DMS53 treated with DMSO at 0.1 percent for 48 hours (cell line): ENCODE measurements around the gene GLT1D1.

Experiments
- DNase-seq: peaks from one replicate; lab custom pipeline; 2025; ENCODE audit not compliant: unreplicated experiment; lab: John Stamatoyannopoulos, UW

GLT1D1 gene

GRCh38 chr12:128992550-128992949, 139.3 kb downstream of the GLT1D1 start:
- no peak for DNase-seq

GRCh38 chr12:128994856-128995255, 141.6 kb downstream of the GLT1D1 start:
- DNase-seq = no peak

- DNase-seq = no peak
Observed at GRCh38 chr12:128995619-128996018, 142.3 kb downstream of the GLT1D1 start.

GRCh38 chr12:129001826-129002225, 148.5 kb downstream of the GLT1D1 start:
- no peak for DNase-seq

- DNase-seq = no peak
Observed at GRCh38 chr12:129002427-129002826, 149.1 kb downstream of the GLT1D1 start.

GRCh38 chr12:129005416-129005815, 152.1 kb downstream of the GLT1D1 start:
- DNase-seq = no peak

- DNase-seq = no peak
Observed at GRCh38 chr12:129005829-129006228, 152.6 kb downstream of the GLT1D1 start.

- no peak for DNase-seq
Observed at GRCh38 chr12:129009833-129010622, 156.8 kb downstream of the GLT1D1 start.

- no peak for DNase-seq
Observed at GRCh38 chr12:129016159-129016558, 162.9 kb downstream of the GLT1D1 start.

GRCh38 chr12:129025055-129025454, 171.8 kb downstream of the GLT1D1 start:
- DNase-seq = no peak

GRCh38 chr12:129028844-129029243, 175.6 kb downstream of the GLT1D1 start:
- DNase-seq = no peak
